Type B pancreatic cell (in vitro differentiated cells): ENCODE results near the gene EIF4G2. TPM values are rescaled to one million over a fixed set of nuclear protein-coding genes. Genes with fewer than 3 reads are reported as not detected.

Experiments
- DNase-seq: peaks from one replicate; pipeline ENCODE4 v3.0.0; 2021; ENCODE audit warnings: mixed read lengths; ENCODE audit not compliant: unreplicated experiment; ENCODE audit errors: extremely low spot score
- H3K27ac Mint-ChIP-seq: 2 replicates; pipeline ENCODE4 v1.8.0; 2021; ENCODE audit warnings: mild to moderate bottlenecking, mixed read lengths
- H3K27me3 Mint-ChIP-seq: 2 replicates; pipeline ENCODE4 v1.8.0; 2021; ENCODE audit warnings: mixed read lengths
- H3K36me3 Mint-ChIP-seq: 2 replicates; pipeline ENCODE4 v1.8.0; 2021; ENCODE audit warnings: mixed read lengths
- H3K4me1 Mint-ChIP-seq: one replicate; pipeline ENCODE4 v1.8.0; 2021; ENCODE audit warnings: mixed read lengths; ENCODE audit not compliant: unreplicated experiment
- H3K4me3 Mint-ChIP-seq: 2 replicates; pipeline ENCODE4 v1.8.0; 2021; ENCODE audit warnings: mild to moderate bottlenecking, mixed read lengths
- H3K9me3 Mint-ChIP-seq: 2 replicates; pipeline ENCODE4 v1.8.0; 2021; ENCODE audit warnings: mixed read lengths
- CTCF ChIP-seq: fragments of 200-600 bp; sonication (generic); conservative IDR thresholded peaks from 2 replicates; pipeline ENCODE4 v1.5.0; 2021; ENCODE audit warnings: antibody characterized with exemption, mild to moderate bottlenecking
- total RNA-seq: library from RNA; stranded (reverse); gene quantifications from 2 replicates; pipeline ENCODE4 v1.2.1, GENCODE V29; 2021; ENCODE audit warnings: low replicate concordance

EIF4G2 gene
- total RNA-seq, 1 donor from 2014 or later: 1,092 TPM

DNA sequence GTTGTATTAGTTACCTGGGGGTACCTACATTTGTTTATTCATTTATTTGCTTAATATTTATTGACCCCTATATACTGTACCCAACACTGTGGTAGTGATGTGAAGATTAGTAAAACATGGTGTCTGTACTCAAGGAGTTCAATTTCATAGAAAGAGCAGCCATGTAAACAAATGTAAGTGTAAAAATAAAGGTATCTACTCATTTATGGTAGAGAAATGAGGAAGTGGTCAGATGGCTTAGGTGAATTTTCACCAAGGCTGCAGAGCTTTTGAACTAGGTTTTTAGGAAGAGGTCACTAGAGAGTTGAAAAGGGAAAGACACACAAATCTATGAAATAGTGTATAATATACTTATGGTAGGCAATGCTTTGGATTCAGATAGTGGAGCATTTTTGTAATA lies 46.5 kb downstream of the EIF4G2 start:
- H3K4me1 Mint-ChIP-seq: no peaks in the 10 kb centered on the region
- H3K4me3 Mint-ChIP-seq: no peak overlapping the region
- no peak overlapping the region for H3K27ac Mint-ChIP-seq
- H3K9me3 Mint-ChIP-seq: no peaks in the 10 kb centered on the region
- TF ChIP-seq CTCF: no peak
- DNase-seq: no peak
- H3K36me3 Mint-ChIP-seq: peaks cover 19% of the 10 kb centered on the region
- H3K27me3 Mint-ChIP-seq: no peaks in the 10 kb centered on the region

DNA sequence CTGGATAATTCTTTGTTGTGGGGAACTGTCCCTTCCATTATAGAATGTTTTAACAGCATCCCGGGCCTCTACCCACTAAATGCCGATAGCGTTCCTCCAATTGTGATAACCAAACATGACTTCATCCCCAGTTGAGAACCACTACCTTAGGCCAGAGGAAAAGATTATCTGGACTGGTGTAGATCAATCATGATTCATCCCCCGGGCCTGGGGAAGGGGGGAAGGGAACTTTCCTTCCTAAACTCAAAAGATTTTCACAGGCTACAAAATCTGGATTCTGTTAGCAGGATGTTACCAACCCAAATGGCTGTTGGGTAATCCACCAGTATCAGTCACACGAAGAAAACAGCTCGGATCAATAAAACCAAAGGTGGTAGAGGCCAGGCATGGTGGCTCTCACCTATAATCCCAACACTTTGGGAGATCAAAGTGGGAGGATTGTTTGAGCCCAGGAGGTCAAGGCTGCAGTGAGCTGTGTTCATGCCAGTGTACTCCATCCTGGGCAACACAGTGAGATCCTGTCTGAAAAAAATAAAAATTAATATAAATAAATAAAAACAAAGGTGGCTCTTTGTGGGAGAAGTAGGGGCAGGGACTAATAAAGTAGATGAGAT lies 47.5 kb downstream of the EIF4G2 start:
- no peaks in the 10 kb centered on the region for H3K4me1 Mint-ChIP-seq
- H3K4me3 Mint-ChIP-seq: no peak overlapping the region
- no peak overlapping the region for H3K27ac Mint-ChIP-seq
- H3K27me3 Mint-ChIP-seq: no peaks in the 10 kb centered on the region
- no peak for TF ChIP-seq CTCF
- peaks cover 13% of the 10 kb centered on the region for H3K36me3 Mint-ChIP-seq
- no peak for DNase-seq
- no peaks in the 10 kb centered on the region for H3K9me3 Mint-ChIP-seq

DNA sequence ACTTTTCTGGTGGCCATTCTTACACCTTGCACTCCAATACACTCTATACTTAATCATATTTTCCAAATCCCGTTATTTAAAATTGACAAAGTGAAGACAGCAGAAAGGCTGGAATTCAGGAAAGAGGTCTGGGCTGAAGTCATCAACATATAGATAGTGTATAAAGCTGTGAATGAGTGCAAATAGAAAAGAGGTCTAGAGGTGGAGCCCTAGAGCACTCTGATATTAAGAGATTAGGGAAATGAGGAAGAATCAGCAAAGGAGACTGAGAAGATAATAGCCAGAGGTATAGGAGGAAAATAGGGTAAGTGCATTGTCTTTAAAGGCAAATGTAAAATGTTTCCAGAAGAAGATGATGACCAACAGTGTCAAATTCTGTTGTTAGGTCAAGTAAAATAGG lies 49.8 kb downstream of the EIF4G2 start:
- H3K4me3 Mint-ChIP-seq: no peak overlapping the region
- peaks cover 13% of the 10 kb centered on the region for H3K36me3 Mint-ChIP-seq

GRCh38 chr11:10752486-10752885 lies 56.2 kb downstream of the EIF4G2 start:
- peaks cover 12% of the 10 kb centered on the region for H3K36me3 Mint-ChIP-seq
- TF ChIP-seq CTCF: no peak
- peak overlapping the region; percentile 98 for H3K4me3 Mint-ChIP-seq
- H3K27me3 Mint-ChIP-seq: no peaks in the 10 kb centered on the region
- no peaks in the 10 kb centered on the region for H3K9me3 Mint-ChIP-seq
- no peak overlapping the region for H3K27ac Mint-ChIP-seq
- H3K4me1 Mint-ChIP-seq: peaks cover 5% of the 10 kb centered on the region
- DNase-seq: no peak

More for the DNA sequence above, 49.8 kb downstream of the EIF4G2 start:
- Mint-ChIP-seq H3K27me3 (no peaks in the 10 kb centered on the region), H3K27ac (no peak overlapping the region), H3K4me1 (no peaks in the 10 kb centered on the region), H3K9me3 (no peaks in the 10 kb centered on the region)
- DNase-seq: no peak
- peak; percentile 20 for TF ChIP-seq CTCF

DNA sequence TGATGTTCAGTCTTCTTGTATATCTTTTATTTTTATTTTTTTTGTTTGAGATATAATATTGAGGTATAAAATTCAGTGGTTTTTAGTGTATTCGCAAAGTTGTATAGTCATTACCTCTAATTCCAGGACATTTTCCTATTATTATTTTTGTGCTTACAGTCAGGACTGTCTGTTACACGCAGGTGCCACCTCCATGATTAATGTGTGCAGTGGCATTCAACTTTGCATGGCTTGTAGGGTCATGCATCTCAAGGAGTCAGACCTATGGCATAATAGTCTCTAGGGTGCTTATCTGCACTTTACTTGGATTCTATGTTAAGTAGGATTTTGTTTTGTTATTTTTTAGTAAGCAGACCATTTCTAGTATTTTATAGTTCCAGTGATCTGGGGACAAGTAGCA lies 56.7 kb downstream of the EIF4G2 start:
- Mint-ChIP-seq H3K4me1 (peaks cover 5% of the 10 kb centered on the region), H3K27me3 (no peaks in the 10 kb centered on the region), H3K9me3 (no peaks in the 10 kb centered on the region), H3K36me3 (peaks cover 12% of the 10 kb centered on the region), H3K4me3 (peak overlapping the region; percentile 98), H3K27ac (peak overlapping the region; percentile 93)
- no peak for DNase-seq
- TF ChIP-seq CTCF: no peak

GRCh38 chr11:10751581-10751940 lies 57.2 kb downstream of the EIF4G2 start:
- H3K36me3 Mint-ChIP-seq: peaks cover 12% of the 10 kb centered on the region
- peaks cover 5% of the 10 kb centered on the region for H3K4me1 Mint-ChIP-seq
- H3K27me3 Mint-ChIP-seq: no peaks in the 10 kb centered on the region
- H3K4me3 Mint-ChIP-seq: peak overlapping the region; percentile 98
- no peak for DNase-seq
- peak overlapping the region; percentile 93 for H3K27ac Mint-ChIP-seq
- H3K9me3 Mint-ChIP-seq: no peaks in the 10 kb centered on the region
- no peak for TF ChIP-seq CTCF
